T-helper 1 cell (primary cell): ENCODE data around the gene PAQR7.

Experiments
- DNase-seq, 5 donors: peaks; one replicate each; pipeline ENCODE4 v3.0.0-alpha.2; 2012 to 2020

Gene PAQR7

GRCh38 chr1:25815208-25816111, 60.0 kb downstream of the PAQR7 start:
- DNase-seq = no peak

DNA sequence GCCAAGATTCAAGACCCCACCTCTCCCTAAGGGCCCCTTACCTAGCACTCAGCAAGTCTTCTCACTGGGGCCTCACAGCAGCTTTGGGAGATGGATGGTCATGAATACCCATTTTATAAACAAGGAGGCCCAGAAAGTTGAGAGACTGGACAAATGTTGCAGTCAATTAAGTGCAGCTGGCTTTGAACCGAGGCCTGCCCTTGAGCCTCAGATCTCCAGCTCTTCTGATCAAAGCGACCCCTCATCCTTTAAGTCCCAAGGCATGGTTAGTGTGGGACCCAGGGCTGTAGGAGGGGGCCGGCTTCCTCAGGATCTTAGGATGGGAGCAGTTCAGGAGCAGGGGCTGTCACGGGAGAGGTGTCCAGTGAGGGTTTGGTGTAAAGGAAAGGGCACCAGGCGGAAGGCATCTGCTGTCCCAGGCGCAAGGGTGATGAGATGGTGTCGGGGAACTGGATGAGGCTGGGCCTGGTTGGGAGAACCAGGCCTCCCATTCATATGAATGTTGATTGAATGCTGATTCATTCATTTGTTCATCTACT, 60.9 kb downstream of the PAQR7 start:
- no peak for DNase-seq

DNA sequence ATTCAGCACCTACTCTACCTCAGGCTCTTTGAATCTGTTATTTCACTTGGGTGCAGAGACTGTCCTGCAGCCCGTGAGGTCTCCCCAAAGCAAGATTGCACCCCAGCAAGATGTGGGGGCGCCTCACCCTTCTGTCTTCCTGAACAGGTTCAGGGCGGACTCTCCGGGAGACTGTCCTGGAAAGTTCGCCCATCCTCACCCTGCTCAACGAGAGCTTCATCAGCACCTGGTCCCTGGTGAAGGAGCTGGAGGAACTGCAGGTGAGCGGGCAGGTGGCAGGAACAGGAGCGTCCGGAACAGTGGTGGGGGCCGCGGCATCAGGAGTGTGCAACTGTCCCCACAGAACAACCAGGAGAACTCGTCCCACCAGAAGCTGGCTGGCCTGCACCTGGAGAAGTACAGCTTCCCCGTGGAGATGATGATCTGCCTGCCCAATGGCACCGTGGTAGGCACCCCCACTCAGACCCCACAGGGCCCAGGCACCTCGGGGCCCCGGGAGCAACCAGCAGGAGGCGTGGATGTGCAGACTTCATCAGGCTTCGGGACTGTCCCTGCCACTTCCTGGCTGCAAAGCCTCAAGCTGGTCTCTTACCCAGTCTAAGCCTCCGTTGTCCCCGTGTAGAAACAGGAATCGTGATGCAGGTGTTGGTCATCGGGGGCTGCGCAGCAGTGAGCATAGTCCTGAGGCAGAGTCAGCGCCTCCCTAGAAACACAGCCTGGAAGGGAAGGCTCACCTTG, 61.6 kb downstream of the PAQR7 start:
- DNase-seq = no peak

GRCh38 chr1:25813071-25813733, 62.3 kb downstream of the PAQR7 start:
- no peak for DNase-seq
